Thyroid gland (tissue), 4 donors: Measurements from ENCODE around the gene ARHGAP8. TPM values are rescaled to one million over a fixed set of nuclear protein-coding genes. Genes with fewer than 3 reads are reported as not detected.

Source experiments
- DNase-seq, 2 donors: peaks; one replicate each; pipeline ENCODE4 v3.0.0-alpha.2; 2019
- H3K27ac ChIP-seq, 3 donors: fragments of 200-600 bp; sonication (generic); 1 replicate in 2 of 3; 2 replicates in 1 of 3; pipeline ENCODE4 v1.5.1; 2016 to 2019; ENCODE audit warnings: mild to moderate bottlenecking in 1 of 3, moderate library complexity in 1 of 3
- H3K27me3 ChIP-seq: fragments of 200-600 bp; sonication (generic); one replicate; pipeline ENCODE4 v1.5.1; 2019
- H3K36me3 ChIP-seq, 2 donors: fragments of 200-600 bp; sonication (generic); one replicate each; pipeline ENCODE4 v1.5.1; 2016 to 2019
- H3K4me1 ChIP-seq, 2 donors: fragments of 200-600 bp; sonication (generic); one replicate each; pipeline ENCODE4 v1.5.1; 2017 to 2019
- H3K4me3 ChIP-seq, 3 donors: fragments of 200-600 bp; sonication (generic); replicated peaks in 1 of 3; 1 replicate in 2 of 3; 2 replicates in 1 of 3; pipeline ENCODE4 v1.5.1; 2016; ENCODE audit warnings: mild to moderate bottlenecking in 1 of 3
- H3K9me3 ChIP-seq: fragments of 200-600 bp; sonication (generic); one replicate; pipeline ENCODE4 v1.5.1; 2017
- CTCF ChIP-seq, 6 experiments: fragments of 200-600 bp in 3 of 6; fragments of 450-650 bp in 3 of 6; sonication (generic) in 3 of 6; IDR thresholded peaks; one replicate each; pipeline ENCODE4 v1.5.1; 2016 to 2019; ENCODE audit warnings: antibody characterized with exemption in 6 of 6, mild to moderate bottlenecking in 2 of 6, inconsistent platforms in 1 of 6, moderate library complexity in 1 of 6
- POLR2A ChIP-seq, 2 donors: fragments of 450-650 bp; IDR thresholded peaks; one replicate each; pipeline ENCODE4 v1.6.1; 2017; ENCODE audit warnings: antibody characterized with exemption in 2 of 2, mild to moderate bottlenecking in 2 of 2, moderate library complexity in 1 of 2
- WGBS, 2 donors: methylation state at CpG; one replicate each; pipeline ENCODE4 v1.1.5; 2017; 5-methylcytosine and 5-hydroxymethylcytosine counted together
- intact Hi-C: fragments of 100-400 bp; cut with DNase I; formaldehyde crosslinking; loops from one replicate; pipeline ENCODE4 v1.15.1; 2023
- total RNA-seq, 4 donors: library from RNA; depleted of rRNA; stranded (reverse); fragments of >200 nt; gene quantifications; one replicate each; pipeline ENCODE4 v1.2.3, GENCODE V29; 2016

Gene ARHGAP8
- total RNA-seq, 4 donors from 2014 or later: 24.8 to 44.3 (median 28.0) TPM

DNA sequence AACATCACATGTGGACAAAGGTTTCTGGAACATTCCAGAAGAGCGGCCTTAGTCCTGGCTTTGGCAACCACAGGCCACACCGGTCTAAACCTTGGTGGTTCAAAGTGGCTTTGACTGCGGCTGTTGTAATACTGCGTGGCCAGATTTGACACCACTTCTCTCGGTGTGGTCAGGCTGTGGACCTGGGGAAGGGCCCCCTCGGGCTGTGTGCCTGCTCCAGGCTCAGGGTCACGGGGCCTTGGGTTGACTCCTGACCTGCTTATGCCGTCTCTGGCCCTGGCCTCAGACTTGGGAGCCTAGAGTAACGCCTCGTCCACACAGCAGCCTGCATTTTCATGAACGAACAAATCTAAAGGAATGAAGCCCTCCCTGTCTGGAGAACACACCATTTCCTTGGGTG, 139.4 kb downstream of the ARHGAP8 start:
- DNase-seq: no peak
- Histone ChIP-seq H3K4me3 (no peak overlapping the region), H3K36me3 (no peaks in the 10 kb centered on the region), H3K27ac (no peak overlapping the region), H3K4me1 (no peaks in the 10 kb centered on the region), H3K27me3 (no peaks in the 10 kb centered on the region), H3K9me3 (no peaks in the 10 kb centered on the region)
- intact Hi-C loops: no loop called here
- no peak for TF ChIP-seq POLR2A (IDR thresholded peaks at IDR 0.05)
- TF ChIP-seq CTCF (IDR thresholded peaks at IDR 0.05): no peak
- 88 to 90% methylated on average over 8 to 11 of the region's 11 CpGs for WGBS, 2 donors

GRCh38 chr22:44892243-44892642, 139.9 kb downstream of the ARHGAP8 start:
- Histone ChIP-seq H3K36me3 (no peaks in the 10 kb centered on the region), H3K9me3 (no peaks in the 10 kb centered on the region), H3K27me3 (no peaks in the 10 kb centered on the region), H3K4me1 (no peaks in the 10 kb centered on the region), H3K4me3 (no peak overlapping the region), H3K27ac (no peak overlapping the region)
- WGBS, 2 donors: 87 to 89% methylated on average over 9 to 13 of the region's 13 CpGs
- DNase-seq: no peak
- intact Hi-C loops: no loop called here
- TF ChIP-seq POLR2A (IDR thresholded peaks at IDR 0.05) (no peak), CTCF (IDR thresholded peaks at IDR 0.05) (no peak)

GRCh38 chr22:44892803-44893730, 140.7 kb downstream of the ARHGAP8 start:
- Histone ChIP-seq H3K27ac (no peak overlapping the region), H3K4me1 (no peaks in the 10 kb centered on the region), H3K36me3 (no peaks in the 10 kb centered on the region), H3K9me3 (no peaks in the 10 kb centered on the region), H3K27me3 (no peaks in the 10 kb centered on the region), H3K4me3 (no peak overlapping the region)
- no peak for TF ChIP-seq POLR2A (IDR thresholded peaks at IDR 0.05)
- no peak for TF ChIP-seq CTCF (IDR thresholded peaks at IDR 0.05)
- WGBS, 2 donors: 88 to 94% methylated on average over 17 to 20 of the region's 20 CpGs
- DNase-seq: no peak
- intact Hi-C loops: no loop called here

DNA sequence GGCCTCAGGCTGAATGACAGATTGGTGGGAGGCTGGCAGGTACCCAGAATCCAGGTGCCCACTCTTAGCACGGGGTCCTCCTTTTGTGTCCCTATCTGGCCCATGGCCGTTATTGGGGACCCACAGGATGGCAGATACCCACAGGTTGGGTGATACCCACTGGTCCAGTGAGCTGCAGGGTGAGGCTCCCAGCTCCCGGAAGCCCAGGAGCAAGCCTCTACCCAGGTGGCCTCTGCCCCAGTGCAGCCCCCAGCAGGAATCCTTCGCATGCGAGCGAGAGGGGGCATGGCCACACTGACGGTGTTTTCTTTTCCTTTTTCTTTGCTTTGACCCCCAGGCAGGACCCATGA, 141.3 kb downstream of the ARHGAP8 start:
- Histone ChIP-seq H3K27ac (no peak overlapping the region), H3K4me1 (no peaks in the 10 kb centered on the region), H3K27me3 (no peaks in the 10 kb centered on the region), H3K9me3 (no peaks in the 10 kb centered on the region), H3K4me3 (no peak overlapping the region), H3K36me3 (no peaks in the 10 kb centered on the region)
- no peak for DNase-seq
- intact Hi-C loops: no loop called here
- TF ChIP-seq POLR2A (IDR thresholded peaks at IDR 0.05) (no peak), CTCF (IDR thresholded peaks at IDR 0.05) (no peak)
- 83 to 85% methylated on average over 7 of the region's 7 CpGs for WGBS, 2 donors

DNA sequence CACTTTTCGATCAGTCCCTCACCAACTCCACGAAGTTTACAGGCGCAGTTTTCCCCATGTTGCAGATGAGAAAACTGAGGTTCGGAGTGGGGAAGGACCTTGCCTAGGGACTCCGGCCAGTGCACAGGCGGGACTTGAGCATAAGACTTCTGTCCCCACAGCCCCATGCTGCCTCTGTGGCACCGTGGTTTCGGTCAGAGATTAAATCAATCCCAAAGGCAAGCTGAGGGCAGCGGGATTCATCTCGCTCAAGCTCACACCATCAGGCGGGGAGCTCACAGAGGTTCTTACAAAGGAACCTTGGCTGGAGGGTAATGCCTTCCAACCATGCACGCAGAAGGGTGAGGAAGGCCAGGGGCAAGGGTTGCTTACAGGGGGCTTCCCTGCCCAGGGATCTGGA, 141.9 kb downstream of the ARHGAP8 start:
- DNase-seq: no peak
- 89 to 92% methylated on average over 11 to 12 of the region's 12 CpGs for WGBS, 2 donors
- Histone ChIP-seq H3K4me1 (no peaks in the 10 kb centered on the region), H3K9me3 (no peaks in the 10 kb centered on the region), H3K36me3 (no peaks in the 10 kb centered on the region), H3K27me3 (no peaks in the 10 kb centered on the region), H3K4me3 (no peak overlapping the region), H3K27ac (no peak overlapping the region)
- TF ChIP-seq POLR2A (IDR thresholded peaks at IDR 0.05) (no peak), CTCF (IDR thresholded peaks at IDR 0.05) (no peak)
- intact Hi-C loops: no loop called here
